DMS114 treated with DMSO at 0.1 percent for 48 hours (cell line): ENCODE measurements around the gene SCYL1.
"Not testable (repeated sequence)": the region's sequence is repeated elsewhere in the genome, so short reads cannot be mapped to it uniquely, and the experiment has no call there.

Experiments used
- DNase-seq: peaks from one replicate; lab custom pipeline; 2025; ENCODE audit not compliant: unreplicated experiment; lab: John Stamatoyannopoulos, UW

Gene SCYL1

DNA sequence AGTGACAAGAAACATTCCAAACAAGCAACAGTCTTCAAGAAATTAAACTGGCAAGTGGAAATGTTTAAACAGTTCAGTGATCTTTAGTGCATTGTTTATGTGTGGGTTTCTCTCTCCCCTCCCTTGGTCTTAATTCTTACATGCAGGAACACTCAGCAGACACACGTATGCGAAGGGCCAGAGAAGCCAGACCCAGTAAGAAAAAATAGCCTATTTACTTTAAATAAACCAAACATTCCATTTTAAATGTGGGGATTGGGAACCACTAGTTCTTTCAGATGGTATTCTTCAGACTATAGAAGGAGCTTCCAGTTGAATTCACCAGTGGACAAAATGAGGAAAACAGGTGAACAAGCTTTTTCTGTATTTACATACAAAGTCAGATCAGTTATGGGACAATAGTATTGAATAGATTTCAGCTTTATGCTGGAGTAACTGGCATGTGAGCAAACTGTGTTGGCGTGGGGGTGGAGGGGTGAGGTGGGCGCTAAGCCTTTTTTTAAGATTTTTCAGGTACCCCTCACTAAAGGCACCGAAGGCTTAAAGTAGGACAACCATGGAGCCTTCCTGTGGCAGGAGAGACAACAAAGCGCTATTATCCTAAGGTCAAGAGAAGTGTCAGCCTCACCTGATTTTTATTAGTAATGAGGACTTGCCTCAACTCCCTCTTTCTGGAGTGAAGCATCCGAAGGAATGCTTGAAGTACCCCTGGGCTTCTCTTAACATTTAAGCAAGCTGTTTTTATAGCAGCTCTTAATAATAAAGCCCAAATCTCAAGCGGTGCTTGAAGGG is 20.0 kb upstream of the SCYL1 start:
- DNase-seq: no peak

GRCh38 chr11:65505466-65506289 is 19.2 kb upstream of the SCYL1 start:
- DNase-seq: peak; percentile 59

- DNase-seq: no peak
These were observed 18.6 kb upstream of the SCYL1 start for GRCh38 chr11:65506290-65506771.

- peak; percentile 77 for DNase-seq
These were observed 17.9 kb upstream of the SCYL1 start for GRCh38 chr11:65506772-65507505.

DNA sequence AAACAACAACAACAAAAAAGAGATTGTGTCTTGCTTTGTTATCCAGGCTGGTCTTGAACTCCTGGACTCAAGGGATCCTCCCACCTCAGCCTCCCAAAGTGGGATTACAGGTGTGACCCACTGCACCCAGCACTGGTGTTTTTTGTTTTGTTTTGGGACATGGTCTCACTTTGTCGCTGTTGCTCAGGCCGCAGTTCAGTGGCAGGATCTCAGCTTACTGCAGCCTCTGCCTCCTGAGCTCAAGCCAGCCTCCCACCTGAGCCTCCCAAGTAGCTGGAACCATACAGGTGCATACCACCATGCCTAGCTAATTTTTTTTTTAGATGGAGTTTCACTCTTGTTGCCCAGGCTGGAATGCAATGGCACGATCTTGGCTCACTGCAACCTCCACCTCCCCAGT is 12.6 kb upstream of the SCYL1 start:
- DNase-seq: not testable (repeated sequence)

- DNase-seq: no peak
These were observed 8.5 kb upstream of the SCYL1 start for GRCh38 chr11:65516135-65516968.

- not testable (repeated sequence) for DNase-seq
These were observed 5.8 kb upstream of the SCYL1 start for GRCh38 chr11:65518941-65519549.

- not testable (repeated sequence) for DNase-seq
These were observed 2.9 kb upstream of the SCYL1 start for GRCh38 chr11:65521777-65522521.

DNA sequence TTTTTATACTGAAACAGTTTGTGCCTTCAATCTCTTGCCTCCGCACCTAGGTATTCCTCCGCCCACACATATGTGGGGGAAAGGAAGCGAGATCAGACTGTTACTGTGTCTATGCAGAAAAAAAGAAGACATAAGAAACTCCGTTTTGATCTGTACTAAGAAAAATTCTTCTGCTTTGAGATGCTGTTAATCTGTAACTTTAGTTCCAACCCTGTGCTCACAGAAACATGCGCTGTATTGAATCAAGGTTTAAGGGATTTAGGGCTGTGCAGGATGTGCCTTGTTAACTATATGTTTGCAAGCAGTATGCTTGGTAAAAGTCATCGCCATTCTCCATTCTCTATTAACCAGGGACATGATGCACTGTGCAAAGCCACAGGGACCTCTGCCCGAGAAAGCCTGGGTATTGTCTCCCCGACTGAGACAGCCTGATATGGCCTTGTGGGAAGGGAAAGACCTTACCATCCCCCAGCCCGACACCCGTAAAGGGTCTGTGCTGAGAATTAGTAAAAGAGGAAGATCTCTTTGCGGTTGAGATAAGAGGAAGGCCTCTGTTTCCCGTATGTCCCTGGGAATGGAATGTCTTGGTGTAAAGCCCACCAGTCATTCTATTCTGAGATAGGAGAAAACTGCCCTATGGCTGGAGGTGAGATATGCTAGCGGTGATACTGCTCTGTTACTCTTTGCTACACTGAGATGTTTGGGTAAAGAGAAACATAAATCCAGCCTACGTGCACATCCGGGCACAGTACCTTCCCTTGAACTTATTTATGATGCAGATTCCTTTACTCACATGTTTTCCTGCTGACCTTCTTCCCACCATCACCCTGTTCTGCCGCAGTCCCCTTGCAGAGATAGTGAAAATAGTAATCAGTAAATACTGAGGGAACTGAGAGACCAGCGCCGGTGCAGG is 1.9 kb upstream of the SCYL1 start:
- not testable (repeated sequence) for DNase-seq

GRCh38 chr11:65523631-65523968 is 1.3 kb upstream of the SCYL1 start:
- DNase-seq: not testable (repeated sequence)

- no peak for DNase-seq
These were observed 706 bp upstream of the SCYL1 start for GRCh38 chr11:65524014-65524740.

DNA sequence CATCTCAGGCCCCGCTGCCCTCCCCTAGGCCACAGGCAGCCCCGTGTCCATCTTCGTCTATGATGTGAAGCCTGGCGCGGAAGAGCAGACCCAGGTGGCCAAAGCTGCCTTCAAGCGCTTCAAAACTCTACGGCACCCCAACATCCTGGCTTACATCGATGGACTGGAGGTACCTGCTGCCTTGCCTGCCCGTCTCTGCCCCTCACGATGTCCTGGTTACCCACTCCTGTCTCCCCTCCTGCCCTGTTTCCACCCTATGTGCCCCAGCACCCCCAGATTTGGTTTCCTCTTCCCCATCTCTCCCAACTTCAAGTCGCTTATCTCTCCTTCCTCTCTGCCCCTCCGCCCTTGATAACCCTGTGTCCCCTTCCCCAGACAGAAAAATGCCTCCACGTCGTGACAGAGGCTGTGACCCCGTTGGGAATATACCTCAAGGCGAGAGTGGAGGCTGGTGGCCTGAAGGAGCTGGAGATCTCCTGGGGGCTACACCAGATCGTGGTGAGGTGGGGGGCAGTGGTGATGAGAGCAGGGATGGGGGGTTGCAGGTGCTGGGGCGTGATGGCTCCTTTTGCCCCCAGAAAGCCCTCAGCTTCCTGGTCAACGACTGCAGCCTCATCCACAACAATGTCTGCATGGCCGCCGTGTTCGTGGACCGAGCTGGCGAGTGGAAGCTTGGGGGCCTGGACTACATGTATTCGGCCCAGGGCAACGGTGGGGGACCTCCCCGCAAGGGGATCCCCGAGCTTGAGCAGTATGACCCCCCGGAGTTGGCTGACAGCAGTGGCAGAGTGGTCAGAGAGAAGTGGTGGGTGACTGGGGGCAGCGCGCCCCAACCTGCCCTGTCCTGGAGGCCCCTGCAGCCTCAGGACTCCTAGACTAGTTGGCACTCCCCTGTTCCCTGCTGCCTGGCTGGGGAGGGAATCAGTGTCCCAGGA is 930 bp downstream of the SCYL1 start:
- no peak for DNase-seq

- DNase-seq: no peak
These were observed 1.9 kb downstream of the SCYL1 start for GRCh38 chr11:65526744-65527143.

DNA sequence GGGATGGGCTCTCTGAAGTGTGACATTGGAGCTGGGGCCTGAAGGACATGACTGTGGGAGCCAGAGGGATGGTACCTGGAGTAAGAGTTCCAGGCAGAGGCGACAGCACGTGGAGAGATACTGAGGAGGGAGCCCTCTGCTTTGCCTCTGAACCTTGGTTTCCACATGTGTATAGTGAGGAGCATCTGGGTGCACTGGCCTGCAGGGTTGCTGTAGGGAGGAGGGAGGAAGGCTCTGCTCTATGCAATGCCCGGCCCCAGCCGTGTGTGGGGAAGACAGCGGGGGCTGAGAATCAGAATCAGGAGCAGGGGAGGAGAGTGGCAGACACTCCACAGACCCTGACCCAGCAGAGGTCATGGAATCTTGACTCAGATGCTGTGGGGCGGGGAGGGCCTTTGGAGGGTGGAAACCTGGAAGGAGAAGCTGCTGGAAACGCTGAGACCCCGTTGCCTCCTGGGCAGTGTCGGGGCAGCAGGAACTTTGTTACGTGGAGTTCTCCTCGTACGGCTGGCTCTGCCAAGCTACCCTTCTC is 4.0 kb downstream of the SCYL1 start:
- DNase-seq: no peak

DNA sequence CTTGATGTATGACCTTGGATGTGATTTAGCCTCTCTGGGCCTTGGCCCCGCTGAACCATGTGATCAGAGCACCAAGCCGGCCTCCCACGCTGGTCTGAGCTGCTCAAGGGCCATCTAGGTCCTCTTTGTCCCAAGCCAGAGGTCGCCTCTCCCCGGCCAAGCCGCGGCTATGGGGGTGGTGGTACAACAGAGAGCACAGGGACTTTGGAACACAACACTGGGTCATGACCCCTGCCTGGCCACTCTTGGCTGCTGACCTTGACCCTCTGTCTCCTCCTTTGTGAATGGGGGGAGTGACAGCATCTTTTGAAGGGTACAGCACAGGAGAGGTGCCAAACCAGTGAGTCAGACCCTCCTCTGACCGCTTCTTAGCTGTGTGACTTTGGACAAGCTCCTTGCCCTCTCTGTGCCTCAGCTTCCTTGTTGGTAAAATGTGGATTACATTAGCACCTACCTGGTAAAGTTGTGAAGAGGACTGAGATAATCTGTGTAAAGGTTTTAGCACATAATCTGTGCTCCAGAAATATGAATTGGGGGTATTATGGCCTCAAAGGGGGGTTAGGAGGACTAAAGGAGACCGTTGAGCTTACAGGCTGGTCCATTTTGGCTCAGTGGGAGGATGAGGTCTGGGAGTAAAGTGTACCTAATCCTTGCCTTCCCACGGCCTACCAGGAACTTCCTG is 4.7 kb downstream of the SCYL1 start:
- no peak for DNase-seq

DNA sequence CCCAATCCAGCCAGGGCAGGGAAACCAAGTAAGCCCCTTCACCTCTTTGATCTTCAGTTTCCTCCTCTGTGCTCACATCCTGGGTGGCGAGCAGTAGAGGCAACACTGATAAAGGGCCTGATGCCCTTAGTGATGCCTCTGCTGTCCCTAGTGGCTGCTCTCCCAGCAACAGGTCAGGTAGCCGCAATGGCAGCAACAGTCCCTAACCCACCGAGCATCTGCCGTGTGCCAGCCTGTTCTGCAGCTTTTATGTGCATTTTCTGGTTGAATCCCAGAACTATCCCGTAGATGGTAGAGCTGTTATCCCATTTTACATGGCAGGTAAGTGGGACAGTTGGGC is 5.2 kb downstream of the SCYL1 start:
- no peak for DNase-seq
